NT2/D1 (cell line): ENCODE results near the gene ASB7.

Experiments
- DNase-seq: peaks from one replicate; pipeline ENCODE4 v3.0.0-alpha.2; 2011; ENCODE audit warnings: low read depth, low spot score
- H3K27me3 ChIP-seq: 2 replicates; pipeline ENCODE4 v1.6.0; 2011; ENCODE audit warnings: mild to moderate bottlenecking; ENCODE audit not compliant: insufficient read length, insufficient read depth
- H3K36me3 ChIP-seq: 2 replicates; pipeline ENCODE4 v1.6.1; 2011; ENCODE audit warnings: mild to moderate bottlenecking, low read length, mixed read lengths; ENCODE audit not compliant: insufficient read depth, insufficient read length
- H3K4me1 ChIP-seq: 2 replicates; pipeline ENCODE4 v1.5.1; 2011; ENCODE audit not compliant: insufficient read depth, insufficient read length
- H3K4me3 ChIP-seq: 2 replicates; pipeline ENCODE4 v1.5.1; 2011; ENCODE audit warnings: low read depth; ENCODE audit not compliant: insufficient read length
- H3K9ac ChIP-seq: 2 replicates; pipeline ENCODE4 v1.6.0; 2011; ENCODE audit warnings: low read depth; ENCODE audit not compliant: insufficient read length
- H3K9me3 ChIP-seq: 2 replicates; pipeline ENCODE4 v1.5.1; 2011; ENCODE audit warnings: mild to moderate bottlenecking, low read length; ENCODE audit not compliant: insufficient read depth
- SUZ12 ChIP-seq: IDR thresholded peaks from 2 replicates; pipeline ENCODE4 v1.6.1; 2011; ENCODE audit not compliant: insufficient read length, insufficient read depth; ENCODE audit errors: extremely low read depth
- YY1 ChIP-seq: IDR thresholded peaks from 2 replicates; pipeline ENCODE4 v1.6.1; 2011; ENCODE audit not compliant: insufficient read length, insufficient read depth
- ZNF274 ChIP-seq: IDR thresholded peaks from 2 replicates; pipeline ENCODE4 v1.6.1; 2011; ENCODE audit warnings: mild to moderate bottlenecking, low read depth, low read length

ASB7 gene

GRCh38 chr15:100614336-100614735 lies 11.9 kb downstream of the ASB7 start:
- Histone ChIP-seq H3K4me3 (no peak overlapping the region), H3K36me3 (peaks cover 45% of the 10 kb centered on the region), H3K4me1 (no peaks in the 10 kb centered on the region), H3K9me3 (no peaks in the 10 kb centered on the region), H3K9ac (no peak overlapping the region), H3K27me3 (no peaks in the 10 kb centered on the region)
- DNase-seq = no peak
- TF ChIP-seq SUZ12 (no peak), ZNF274 (no peak), YY1 (no peak)

GRCh38 chr15:100614918-100615317 lies 12.5 kb downstream of the ASB7 start:
- no peak for DNase-seq
- TF ChIP-seq YY1 (no peak), SUZ12 (no peak), ZNF274 (no peak)
- H3K4me3 ChIP-seq = no peak overlapping the region
- H3K27me3 ChIP-seq = no peaks in the 10 kb centered on the region
- no peaks in the 10 kb centered on the region for H3K9me3 ChIP-seq
- H3K9ac ChIP-seq = no peak overlapping the region
- H3K4me1 ChIP-seq = no peaks in the 10 kb centered on the region
- peaks cover 46% of the 10 kb centered on the region for H3K36me3 ChIP-seq

- Histone ChIP-seq H3K9ac (no peak overlapping the region), H3K36me3 (peaks cover 50% of the 10 kb centered on the region), H3K27me3 (no peaks in the 10 kb centered on the region), H3K9me3 (no peaks in the 10 kb centered on the region), H3K4me1 (no peaks in the 10 kb centered on the region), H3K4me3 (no peak overlapping the region)
- DNase-seq = no peak
- TF ChIP-seq ZNF274 (no peak), YY1 (no peak), SUZ12 (no peak)
Observed at GRCh38 chr15:100615801-100616200, 13.4 kb downstream of the ASB7 start.

- H3K9ac ChIP-seq = no peak overlapping the region
- H3K4me3 ChIP-seq = no peak overlapping the region
- TF ChIP-seq ZNF274 = no peak
- no peak for TF ChIP-seq SUZ12
- TF ChIP-seq YY1 = no peak
- H3K27me3 ChIP-seq = no peaks in the 10 kb centered on the region
- H3K36me3 ChIP-seq = peaks cover 49% of the 10 kb centered on the region
- H3K4me1 ChIP-seq = no peaks in the 10 kb centered on the region
- no peak for DNase-seq
- no peaks in the 10 kb centered on the region for H3K9me3 ChIP-seq
Observed at GRCh38 chr15:100616700-100617099, 14.3 kb downstream of the ASB7 start.

GRCh38 chr15:100623301-100623700 lies 20.9 kb downstream of the ASB7 start:
- H3K4me1 ChIP-seq = no peaks in the 10 kb centered on the region
- H3K27me3 ChIP-seq = no peaks in the 10 kb centered on the region
- no peaks in the 10 kb centered on the region for H3K9me3 ChIP-seq
- H3K9ac ChIP-seq = no peak overlapping the region
- H3K4me3 ChIP-seq = no peak overlapping the region
- no peak for TF ChIP-seq SUZ12
- no peak for TF ChIP-seq ZNF274
- no peak for DNase-seq
- peaks cover 15% of the 10 kb centered on the region for H3K36me3 ChIP-seq

GRCh38 chr15:100627789-100628395 lies 25.5 kb downstream of the ASB7 start:
- TF ChIP-seq ZNF274 = no peak
- TF ChIP-seq YY1 = no peak
- TF ChIP-seq SUZ12 = no peak
- Histone ChIP-seq H3K36me3 (peaks cover 35% of the 10 kb centered on the region), H3K9ac (no peak overlapping the region), H3K9me3 (no peaks in the 10 kb centered on the region), H3K27me3 (no peaks in the 10 kb centered on the region), H3K4me1 (no peaks in the 10 kb centered on the region), H3K4me3 (no peak overlapping the region)
- peak; percentile 58 for DNase-seq

- no peaks in the 10 kb centered on the region for H3K4me1 ChIP-seq
- no peak for DNase-seq
- H3K9me3 ChIP-seq = no peaks in the 10 kb centered on the region
- peaks cover 35% of the 10 kb centered on the region for H3K36me3 ChIP-seq
- no peak overlapping the region for H3K9ac ChIP-seq
- TF ChIP-seq SUZ12 (no peak), ZNF274 (no peak), YY1 (no peak)
- no peak overlapping the region for H3K4me3 ChIP-seq
- H3K27me3 ChIP-seq = no peaks in the 10 kb centered on the region
Observed at GRCh38 chr15:100628746-100629145, 26.4 kb downstream of the ASB7 start.

- Histone ChIP-seq H3K9me3 (no peaks in the 10 kb centered on the region), H3K9ac (no peak overlapping the region), H3K4me1 (peaks cover 4% of the 10 kb centered on the region), H3K36me3 (peaks cover 35% of the 10 kb centered on the region), H3K4me3 (no peak overlapping the region), H3K27me3 (no peaks in the 10 kb centered on the region)
- no peak for DNase-seq
- TF ChIP-seq YY1 = no peak
- TF ChIP-seq ZNF274 = no peak
- TF ChIP-seq SUZ12 = no peak
Observed at GRCh38 chr15:100631831-100632230, 29.4 kb downstream of the ASB7 start.
